SK-N-MC (cell line): ENCODE data around the gene IMPG2.

Source experiments
- DNase-seq: peaks from one replicate; pipeline ENCODE4 v3.0.0-alpha.2; 2011; ENCODE audit warnings: low read depth, low spot score
- H3K27ac ChIP-seq: fragments of 200-600 bp; sonication (generic); 2 replicates; pipeline ENCODE4 v1.5.1; 2016; ENCODE audit warnings: mixed run types
- H3K36me3 ChIP-seq: fragments of 200-600 bp; sonication (generic); 2 replicates; pipeline ENCODE4 v1.6.1; 2017; ENCODE audit warnings: antibody characterized with exemption, low read length, mixed read lengths; ENCODE audit not compliant: insufficient read depth
- H3K4me3 ChIP-seq: fragments of 200-600 bp; sonication (generic); 2 replicates; pipeline ENCODE4 v1.5.1; 2016
- H3K9ac ChIP-seq: fragments of 200-600 bp; sonication (generic); 2 replicates; pipeline ENCODE4 v1.8.0; 2017; ENCODE audit warnings: mixed run types, mixed read lengths; ENCODE audit not compliant: insufficient read length
- H3K9me3 ChIP-seq: fragments of 200-600 bp; sonication (generic); 2 replicates; pipeline ENCODE4 v1.6.1; 2017; ENCODE audit warnings: low read depth, mild to moderate bottlenecking, antibody characterized with exemption, low read length, moderate library complexity, mixed read lengths
- EZH2 ChIP-seq: fragments of 200-600 bp; sonication (generic); IDR thresholded peaks from one replicate; pipeline ENCODE4 v1.6.1; 2017; ENCODE audit warnings: antibody characterized with exemption
- FOXP2 ChIP-seq: optimal IDR thresholded peaks from 2 replicates; pipeline ENCODE3; 2011; ENCODE audit warnings: mild to moderate bottlenecking, moderate library complexity; ENCODE audit not compliant: insufficient read depth; ENCODE audit errors: extremely low read length, control extremely low read depth
- POLR2AphosphoS5 ChIP-seq: IDR thresholded peaks from 2 replicates; pipeline ENCODE4 v1.6.1; 2012; ENCODE audit warnings: mild to moderate bottlenecking, low read depth, low read length, borderline replicate concordance

IMPG2 gene

GRCh38 chr3:101281521-101282030 is 38.8 kb downstream of the IMPG2 start:
- H3K36me3 ChIP-seq: no peaks in the 10 kb centered on the region
- no peak overlapping the region for H3K4me3 ChIP-seq
- H3K9me3 ChIP-seq: no peaks in the 10 kb centered on the region
- H3K9ac ChIP-seq: no peak overlapping the region
- no peak for TF ChIP-seq POLR2AphosphoS5
- TF ChIP-seq EZH2: no peak
- no peak for TF ChIP-seq FOXP2
- H3K27ac ChIP-seq: no peak overlapping the region
- no peak for DNase-seq

GRCh38 chr3:101279765-101280385 is 40.5 kb downstream of the IMPG2 start:
- TF ChIP-seq FOXP2: no peak
- TF ChIP-seq EZH2: no peak
- TF ChIP-seq POLR2AphosphoS5: no peak
- no peaks in the 10 kb centered on the region for H3K9me3 ChIP-seq
- no peak for DNase-seq
- H3K27ac ChIP-seq: no peak overlapping the region
- H3K4me3 ChIP-seq: no peak overlapping the region
- no peaks in the 10 kb centered on the region for H3K36me3 ChIP-seq
- H3K9ac ChIP-seq: no peak overlapping the region

DNA sequence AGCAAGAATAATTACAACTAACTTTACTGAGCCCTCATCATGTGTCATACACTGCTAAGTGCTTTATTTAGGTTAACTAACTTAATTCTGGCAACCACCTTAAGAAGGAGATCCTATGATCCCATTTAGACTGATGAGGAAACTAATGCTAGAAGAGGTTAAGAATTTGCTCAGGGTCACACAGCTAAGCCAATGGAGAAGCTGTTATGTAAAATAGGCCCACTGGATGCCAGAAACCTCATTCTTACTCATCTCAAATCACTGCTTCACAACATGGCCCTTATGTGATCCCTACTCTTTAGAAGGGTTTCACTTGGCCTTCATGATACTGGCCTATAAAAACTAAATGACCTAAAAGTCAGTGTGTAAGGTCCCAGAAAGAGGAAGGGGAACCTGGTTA is 41.2 kb downstream of the IMPG2 start:
- no peak for DNase-seq
- no peak for TF ChIP-seq EZH2
- no peak for TF ChIP-seq POLR2AphosphoS5
- TF ChIP-seq FOXP2: no peak
- H3K9ac ChIP-seq: no peak overlapping the region
- no peak overlapping the region for H3K4me3 ChIP-seq
- H3K9me3 ChIP-seq: no peaks in the 10 kb centered on the region
- no peak overlapping the region for H3K27ac ChIP-seq
- no peaks in the 10 kb centered on the region for H3K36me3 ChIP-seq

DNA sequence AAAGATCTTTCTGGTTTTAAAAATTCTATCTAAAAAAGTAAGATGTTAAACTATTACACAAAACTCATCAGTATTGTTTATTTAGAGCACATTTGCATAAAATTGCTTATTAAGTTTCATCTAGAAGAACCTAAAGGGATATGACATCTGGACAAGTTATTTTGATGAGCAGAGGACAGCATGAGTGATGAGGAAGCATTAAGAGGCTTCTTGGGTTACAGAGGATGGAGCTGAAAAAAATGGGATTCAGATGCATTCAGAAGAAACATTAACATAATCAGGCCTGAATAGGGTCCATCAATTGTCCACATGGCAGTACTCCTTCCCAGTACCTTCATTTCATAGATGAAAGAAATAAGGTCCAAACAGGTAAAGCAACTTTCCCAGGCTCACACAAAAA is 41.6 kb downstream of the IMPG2 start:
- DNase-seq: no peak
- TF ChIP-seq EZH2: no peak
- TF ChIP-seq FOXP2: no peak
- no peak for TF ChIP-seq POLR2AphosphoS5
- Histone ChIP-seq H3K27ac (no peak overlapping the region), H3K9ac (no peak overlapping the region), H3K4me3 (no peak overlapping the region), H3K36me3 (no peaks in the 10 kb centered on the region), H3K9me3 (no peaks in the 10 kb centered on the region)

DNA sequence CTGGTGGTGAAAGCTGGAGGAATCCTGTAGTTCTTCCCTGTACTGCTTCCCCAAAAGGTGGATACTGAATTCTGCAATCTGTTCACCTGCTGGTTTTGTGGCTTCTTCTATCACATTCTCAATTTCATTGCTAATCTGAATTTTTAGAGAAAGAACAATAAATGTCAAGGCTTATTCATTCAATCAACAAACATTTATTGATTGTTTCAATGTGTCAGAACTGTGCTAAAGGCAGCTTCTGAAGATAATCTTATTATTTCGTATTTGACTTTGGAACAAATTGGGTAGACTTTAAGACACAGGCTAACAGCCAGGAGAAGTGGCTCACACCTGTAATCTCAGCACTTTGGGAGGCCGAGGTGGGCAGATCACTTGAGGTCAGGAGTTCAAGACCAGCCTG is 46.8 kb downstream of the IMPG2 start:
- H3K9ac ChIP-seq: no peak overlapping the region
- H3K36me3 ChIP-seq: no peaks in the 10 kb centered on the region
- no peak overlapping the region for H3K27ac ChIP-seq
- H3K4me3 ChIP-seq: no peak overlapping the region
- TF ChIP-seq EZH2 (no peak), FOXP2 (no peak), POLR2AphosphoS5 (no peak)
- no peak for DNase-seq
- no peaks in the 10 kb centered on the region for H3K9me3 ChIP-seq

- Histone ChIP-seq H3K27ac (no peak overlapping the region), H3K9ac (no peak overlapping the region), H3K9me3 (no peaks in the 10 kb centered on the region), H3K36me3 (no peaks in the 10 kb centered on the region), H3K4me3 (no peak overlapping the region)
- no peak for TF ChIP-seq EZH2
- TF ChIP-seq POLR2AphosphoS5: no peak
- no peak for TF ChIP-seq FOXP2
- no peak for DNase-seq
Measured at GRCh38 chr3:101273156-101273555, 47.2 kb downstream of the IMPG2 start.

DNA sequence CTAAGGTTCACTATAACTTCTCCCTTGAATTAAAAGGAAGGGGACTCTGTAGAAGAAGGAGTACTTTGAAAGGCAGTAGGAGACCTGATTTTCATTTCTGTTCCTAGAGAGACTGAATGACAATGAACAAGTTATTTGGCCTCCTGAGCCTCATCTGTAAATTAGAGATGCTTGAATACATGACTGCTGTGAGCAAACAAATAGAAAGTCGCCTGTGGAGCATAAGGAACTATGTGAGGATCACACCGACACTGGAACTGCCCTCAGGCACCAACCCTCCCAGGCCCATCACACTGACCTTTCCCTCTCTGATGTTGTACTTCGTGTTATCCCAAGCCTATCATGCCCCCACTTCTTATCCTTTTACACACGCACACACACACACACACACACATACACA is 48.6 kb downstream of the IMPG2 start:
- DNase-seq: no peak

DNA sequence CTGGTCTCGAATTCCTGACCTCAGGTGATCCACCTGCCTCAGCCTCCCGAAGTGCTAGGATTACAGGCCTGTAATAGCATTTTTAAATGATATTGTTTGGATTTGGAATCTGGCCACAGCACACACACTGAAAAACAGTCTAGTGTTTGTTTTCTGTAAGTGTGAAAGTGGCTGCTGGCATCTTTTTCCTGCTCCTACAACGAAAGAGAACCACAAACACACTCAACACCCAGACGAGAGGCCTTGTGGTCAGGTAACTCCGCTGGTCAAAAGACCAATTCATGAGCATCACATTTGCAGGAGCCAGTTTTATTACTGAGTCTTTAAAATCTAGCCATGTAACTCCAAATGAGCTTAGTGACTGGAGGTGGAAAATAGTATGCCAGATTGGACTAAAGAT is 50.2 kb downstream of the IMPG2 start:
- Histone ChIP-seq H3K4me3 (no peak overlapping the region), H3K27ac (no peak overlapping the region), H3K36me3 (no peaks in the 10 kb centered on the region), H3K9ac (no peak overlapping the region), H3K9me3 (no peaks in the 10 kb centered on the region)
- TF ChIP-seq EZH2: no peak
- TF ChIP-seq POLR2AphosphoS5: no peak
- no peak for TF ChIP-seq FOXP2
- no peak for DNase-seq

More for the DNA sequence above, 48.6 kb downstream of the IMPG2 start:
- Histone ChIP-seq H3K9ac (no peak overlapping the region), H3K9me3 (no peaks in the 10 kb centered on the region), H3K36me3 (no peaks in the 10 kb centered on the region), H3K4me3 (no peak overlapping the region), H3K27ac (no peak overlapping the region)
- TF ChIP-seq POLR2AphosphoS5 (no peak), FOXP2 (no peak), EZH2 (no peak)
